Ishikawa (cell line): ENCODE measurements around the gene GJE1.

ENCODE experiments used
- CEBPB ChIP-seq: IDR thresholded peaks from 2 replicates; pipeline ENCODE4 v1.6.1; 2012
- MAX ChIP-seq: IDR thresholded peaks from 2 replicates; pipeline ENCODE4 v1.6.1; 2012
- RAD21 ChIP-seq: IDR thresholded peaks from 2 replicates; pipeline ENCODE4 v1.6.1; 2012; ENCODE audit warnings: low read depth
- TEAD4 ChIP-seq: IDR thresholded peaks from 2 replicates; pipeline ENCODE4 v1.6.1; 2012
- YY1 ChIP-seq: IDR thresholded peaks from 2 replicates; pipeline ENCODE4 v1.6.1; 2012; ENCODE audit warnings: low read depth
- ZBTB7A ChIP-seq: IDR thresholded peaks from 2 replicates; pipeline ENCODE4 v1.6.1; 2012; ENCODE audit warnings: low read depth

GRCh38 chr6:142118328-142118727 is 14.4 kb upstream of the GJE1 start:
- TF ChIP-seq RAD21 (no peak), MAX (no peak), ZBTB7A (no peak), TEAD4 (no peak), YY1 (no peak), CEBPB (no peak)
